ENCODE results near the gene CHST9.

CHST9 gene

GRCh38 chr18:27198036-27198435, 12.9 kb upstream of the CHST9 start:
- no peak for DNase-seq (ENCODE audit: low spot score)
- POLR2A ChIA-PET (ENCODE audit: low non-redundant PET): no interaction called here
- H3K27ac ChIP-seq: no peak overlapping the region
- CTCF ChIA-PET: no interaction called here
- TF ChIP-seq CTCF (conservative IDR thresholded peaks at IDR 0.05; ENCODE audit: low read depth): no peak

DNA sequence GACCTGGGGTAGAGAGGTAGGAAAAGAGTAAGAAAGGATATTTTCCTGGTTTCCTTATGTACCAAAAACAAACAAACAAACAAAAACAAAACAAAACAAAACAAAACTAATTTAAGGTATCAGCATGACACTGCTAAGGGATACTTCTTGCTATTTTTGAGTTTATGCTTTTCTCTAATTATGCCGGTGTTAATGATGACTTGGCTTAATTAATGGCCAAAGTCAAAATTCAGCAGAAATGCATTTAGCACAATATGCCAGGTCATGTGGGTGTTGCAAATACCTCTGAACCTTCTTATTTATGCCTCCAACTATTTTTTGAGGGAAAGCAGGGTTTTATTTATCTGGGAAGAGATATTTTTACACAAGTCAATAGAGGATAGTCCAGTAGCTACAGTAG, 3.2 kb upstream of the CHST9 start:
- TF ChIP-seq CTCF (conservative IDR thresholded peaks at IDR 0.05; ENCODE audit: low read depth): no peak
- ChIA-PET CTCF (no interaction called here), POLR2A (ENCODE audit: low non-redundant PET) (no interaction called here)
- no peak overlapping the region for H3K27ac ChIP-seq
- no peak for DNase-seq (ENCODE audit: low spot score)

DNA sequence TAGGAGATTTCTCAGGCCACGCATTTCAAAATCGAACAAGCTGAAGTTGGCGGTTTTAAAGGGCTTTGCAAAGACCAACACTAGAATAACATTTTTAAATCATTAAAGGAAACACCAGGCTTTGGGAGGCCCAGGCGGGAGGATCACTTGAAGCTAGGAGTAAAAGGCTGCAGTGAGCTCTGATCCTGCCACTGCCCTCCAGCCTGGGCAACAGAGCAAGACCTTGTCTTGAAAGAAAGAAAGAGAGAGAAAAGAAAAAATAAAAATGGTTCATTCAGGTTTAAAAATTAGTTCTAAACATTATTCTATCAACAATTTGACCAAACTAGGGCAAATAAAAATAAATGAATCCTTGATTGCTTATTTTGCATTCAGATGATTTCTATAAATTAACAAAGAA, 789 bp upstream of the CHST9 start:
- POLR2A ChIA-PET (ENCODE audit: low non-redundant PET): no interaction called here
- no peak for DNase-seq (ENCODE audit: low spot score)
- CTCF ChIA-PET: no interaction called here
- TF ChIP-seq CTCF (conservative IDR thresholded peaks at IDR 0.05; ENCODE audit: low read depth): no peak
- no peak overlapping the region for H3K27ac ChIP-seq

DNA sequence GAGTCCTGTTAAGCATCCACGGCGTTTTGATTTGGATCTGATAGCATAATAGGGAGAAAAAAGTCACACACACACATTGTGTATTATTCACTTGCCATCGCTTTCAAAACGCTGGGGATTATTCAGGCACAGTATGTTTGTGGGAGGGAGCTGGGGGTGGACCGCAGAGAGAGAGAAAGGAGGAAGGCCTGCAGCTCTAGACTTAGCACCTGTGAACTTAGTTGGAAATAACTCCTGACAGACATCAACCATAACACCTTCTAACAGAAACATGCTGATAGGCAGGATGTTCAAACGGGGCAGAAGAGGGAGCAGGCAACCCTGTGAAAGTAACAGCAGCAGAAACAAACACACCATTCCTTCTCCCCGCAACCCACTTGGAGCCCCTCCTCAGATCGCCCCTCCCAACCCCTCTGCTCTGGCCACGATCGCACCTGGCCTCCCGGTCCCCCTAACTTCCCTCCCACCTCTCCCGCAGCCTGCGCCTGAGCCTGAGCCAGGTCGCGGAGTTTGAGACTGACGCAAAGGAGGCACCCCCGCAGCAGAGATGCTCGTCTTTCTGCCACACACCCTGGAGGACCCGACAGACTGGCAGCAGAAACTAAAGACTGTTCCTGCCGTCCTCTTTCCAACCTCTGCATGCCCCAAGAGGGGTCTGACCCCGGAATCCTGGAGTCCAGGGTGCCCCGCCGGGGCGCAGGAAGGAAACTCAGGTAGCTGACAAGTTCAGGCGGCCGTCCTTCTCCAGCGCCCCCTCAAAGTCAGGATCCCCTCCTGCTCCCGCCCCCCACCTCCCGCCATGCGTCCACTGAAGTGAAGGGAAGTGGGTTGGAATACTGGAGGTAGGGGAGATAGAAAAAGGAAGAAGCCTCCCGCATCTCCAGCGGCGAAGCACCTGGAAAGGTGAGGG, 738 bp downstream of the CHST9 start:
- TF ChIP-seq CTCF (conservative IDR thresholded peaks at IDR 0.05; ENCODE audit: low read depth): no peak
- CTCF ChIA-PET: no interaction called here
- POLR2A ChIA-PET (ENCODE audit: low non-redundant PET): no interaction called here
- no peak for DNase-seq (ENCODE audit: low spot score)
- H3K27ac ChIP-seq: no peak overlapping the region

- DNase-seq (ENCODE audit: low spot score): no peak
- no peak overlapping the region for H3K27ac ChIP-seq
- POLR2A ChIA-PET (ENCODE audit: low non-redundant PET): no interaction called here
- TF ChIP-seq CTCF (conservative IDR thresholded peaks at IDR 0.05; ENCODE audit: low read depth): no peak
- CTCF ChIA-PET: no interaction called here
Measured at GRCh38 chr18:27181726-27182125, 3.4 kb downstream of the CHST9 start.

GRCh38 chr18:27178424-27178823, 6.7 kb downstream of the CHST9 start:
- ChIA-PET POLR2A (ENCODE audit: low non-redundant PET) (no interaction called here), CTCF (no interaction called here)
- H3K27ac ChIP-seq: no peak overlapping the region
- no peak for DNase-seq (ENCODE audit: low spot score)
- TF ChIP-seq CTCF (conservative IDR thresholded peaks at IDR 0.05; ENCODE audit: low read depth): no peak

Measured in RWPE1 (cell line).